ENCODE results near the gene F8A2. TPM values are rescaled to one million over a fixed set of nuclear protein-coding genes. Genes with fewer than 3 reads are reported as not detected.

F8A2 gene
- total RNA-seq, 1 experiment from 2014 or later = not detected

GRCh38 chrX:155417769-155418168 lies 35.9 kb downstream of the F8A2 start:
- Mint-ChIP-seq H3K36me3 (ENCODE audit: insufficient read depth, unreplicated experiment) (no peaks in the 10 kb centered on the region), H3K9me3 (ENCODE audit: low read depth, unreplicated experiment) (no peaks in the 10 kb centered on the region), H3K4me1 (ENCODE audit: low read depth, unreplicated experiment) (no peaks in the 10 kb centered on the region), H3K27ac (ENCODE audit: unreplicated experiment) (no peak overlapping the region), H3K4me3 (ENCODE audit: low read depth, unreplicated experiment) (no peak overlapping the region), H3K27me3 (ENCODE audit: unreplicated experiment) (no peaks in the 10 kb centered on the region)
- no peak for DNase-seq
- no TSS peak for BruUV-seq (replicated peaks)
- no peak for TF ChIP-seq CTCF (IDR thresholded peaks at IDR 0.05; ENCODE audit: unreplicated experiment)
- CTCF ChIA-PET = interaction anchor here (0.7 kb wide), 1 partner anchor 13 kb away, joined by 3 read pairs; no protein-coding TSS in a partner anchor
- intact Hi-C loops (cut with micrococcal nuclease; ENCODE audit: unreplicated experiment) = no loop called here

Small RNA genes lying within 50 kb of the gene (microRNA-seq; reads per million reads assigned to microRNA genes)
- gene MIR1184-2 = not detected

Other genes with a start within 250 kb of the F8A2 start
- 56.3 and 58.1 TPM in 2 replicates for gene VBP1, start 165.6 kb upstream of the F8A2 start, total RNA-seq (2022)
- 0.38 and 0.44 TPM in 2 replicates for gene RAB39B, start 117.6 kb upstream of the F8A2 start, total RNA-seq (2022)
- 0.26 and 0.59 TPM in 2 replicates for gene CLIC2, start 47.5 kb upstream of the F8A2 start, total RNA-seq (2022)
- 12.2 and 15.7 TPM in 2 replicates for gene F8A3, start 76.5 kb downstream of the F8A2 start, total RNA-seq (2022)
- gene SPRY3, start 230.5 kb downstream of the F8A2 start, total RNA-seq (2022) = 0.51 and 0.54 TPM in 2 replicates
- 21.3 and 21.5 TPM in 2 replicates for gene TMLHE, start 230.9 kb downstream of the F8A2 start, total RNA-seq (2022)